GM18858 (cell line): Measurements from ENCODE around the gene YWHAE.
"Not testable (repeated sequence)": the region's sequence is repeated elsewhere in the genome, so short reads cannot be mapped to it uniquely, and the experiment has no call there.

Experiments
- ATAC-seq: cut with Tn5 transposase; IDR thresholded peaks from one replicate; pipeline ENCODE4 v1.9.1; 2021; ENCODE audit not compliant: unreplicated experiment

The YWHAE gene

DNA sequence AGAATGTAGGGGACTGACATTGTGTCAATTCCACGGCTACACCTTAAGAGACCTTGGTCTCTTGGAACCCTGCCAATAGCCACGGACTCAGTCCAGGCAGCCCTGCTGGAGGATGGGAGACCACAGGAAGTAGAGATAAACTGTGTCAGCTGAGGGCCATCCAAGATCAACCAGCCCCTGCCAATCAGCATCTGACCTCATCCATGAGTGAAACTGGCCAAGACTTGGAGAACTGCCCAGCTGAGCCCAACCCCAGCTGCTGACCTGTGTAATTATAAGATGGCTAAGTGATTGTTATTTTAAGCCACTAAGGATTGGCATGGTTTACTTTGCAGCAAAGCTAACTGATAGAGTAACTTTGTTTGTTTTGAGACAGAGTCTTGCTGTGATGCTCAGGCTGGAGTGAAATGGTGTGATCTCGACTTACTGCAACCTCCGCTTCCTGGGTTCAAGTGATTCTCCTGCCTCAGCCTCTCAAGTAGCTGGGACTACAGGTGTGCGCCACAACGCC lies 13.3 kb upstream of the YWHAE start:
- no peak for ATAC-seq

- ATAC-seq = no peak
These were observed 12.4 kb upstream of the YWHAE start for GRCh38 chr17:1412185-1413110.

DNA sequence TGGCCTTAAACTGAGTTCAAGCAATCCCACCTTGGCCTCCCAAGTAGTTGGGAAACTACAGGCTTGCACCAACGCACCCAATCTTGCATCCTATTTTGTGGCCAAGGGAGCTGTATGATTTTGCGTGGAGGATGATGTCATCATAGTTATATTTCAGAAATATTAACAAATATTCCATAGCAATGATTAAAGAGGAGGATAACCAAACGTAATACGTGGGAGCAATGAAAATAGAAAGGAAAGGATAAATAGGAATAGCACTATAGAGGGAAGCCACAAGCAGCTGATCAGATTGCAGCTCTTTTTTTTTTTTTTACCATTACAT lies 2.2 kb upstream of the YWHAE start:
- no peak for ATAC-seq

DNA sequence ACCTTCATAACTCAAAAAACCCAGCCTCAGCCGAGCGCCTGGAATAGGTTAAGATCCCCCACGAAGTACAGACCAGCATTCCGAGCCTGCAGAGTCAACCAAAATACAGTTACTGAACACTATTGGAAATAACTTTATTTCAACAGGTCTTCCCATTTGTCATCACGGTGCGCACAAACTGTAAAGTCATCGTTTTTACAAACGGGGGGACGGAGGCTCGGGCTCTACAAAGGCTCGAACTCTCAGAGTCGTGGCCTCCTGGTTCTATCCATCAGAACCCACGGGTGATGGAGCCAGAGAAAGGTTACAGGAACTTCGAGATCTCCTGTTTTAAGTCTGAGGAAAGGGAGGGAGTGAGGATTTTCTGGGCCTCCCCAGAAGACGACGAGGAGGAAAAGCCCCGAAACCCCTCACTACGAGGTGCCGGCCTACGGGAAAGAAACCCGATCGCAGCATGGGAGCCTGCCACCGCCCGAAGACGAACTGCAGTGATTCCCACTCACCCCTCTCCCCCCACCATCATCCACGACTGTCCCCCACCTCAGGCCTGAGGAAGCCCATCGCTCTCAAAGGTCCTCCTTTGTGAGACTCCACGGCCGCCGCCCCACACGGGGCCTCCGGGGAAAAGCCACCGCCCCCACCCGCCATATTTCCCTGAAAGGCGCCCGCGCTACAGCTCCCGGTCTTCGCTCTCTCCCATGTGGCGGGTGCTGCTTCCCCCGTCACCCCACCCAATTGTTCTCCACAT lies 917 bp downstream of the YWHAE start:
- ATAC-seq = no peak

- ATAC-seq = no peak
These were observed 2.0 kb downstream of the YWHAE start for GRCh38 chr17:1398028-1398427.

DNA sequence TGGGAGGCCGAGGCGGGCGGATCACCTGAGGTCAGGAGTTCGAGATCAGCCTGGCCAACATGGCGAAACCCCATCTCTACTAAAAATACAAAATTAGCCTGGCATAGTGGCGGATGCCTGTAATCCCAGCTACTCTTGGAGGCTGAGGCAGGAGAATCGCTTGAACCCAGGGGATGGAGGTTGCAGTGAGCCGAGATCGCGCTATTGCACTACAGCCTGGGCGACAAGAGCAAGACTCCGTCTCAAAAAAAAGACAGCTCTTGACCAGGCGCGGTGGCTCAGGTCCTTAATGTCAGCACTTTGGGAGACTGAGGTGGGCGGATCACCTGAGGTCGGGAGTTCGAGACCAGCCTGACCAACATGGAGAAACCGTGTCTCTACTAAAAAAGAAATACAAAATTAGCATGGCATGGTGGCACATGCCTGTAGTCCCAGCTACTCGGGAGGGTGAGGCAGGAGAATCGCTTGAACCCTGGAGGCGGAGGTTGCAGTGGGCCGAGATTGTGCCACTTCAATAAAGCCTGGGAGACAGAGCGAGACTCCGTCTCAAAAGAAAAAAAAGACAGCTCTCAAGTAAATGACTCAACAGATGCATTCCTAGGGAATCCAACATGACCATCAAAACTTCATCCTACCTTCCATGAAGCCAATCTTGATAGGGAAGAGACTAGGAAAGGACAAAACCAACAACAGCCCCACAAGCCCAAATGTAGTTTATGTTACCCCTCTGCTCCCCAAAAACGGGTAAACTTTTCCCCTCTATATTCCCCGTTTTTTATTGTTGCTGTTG lies 4.0 kb downstream of the YWHAE start:
- not testable (repeated sequence) for ATAC-seq

DNA sequence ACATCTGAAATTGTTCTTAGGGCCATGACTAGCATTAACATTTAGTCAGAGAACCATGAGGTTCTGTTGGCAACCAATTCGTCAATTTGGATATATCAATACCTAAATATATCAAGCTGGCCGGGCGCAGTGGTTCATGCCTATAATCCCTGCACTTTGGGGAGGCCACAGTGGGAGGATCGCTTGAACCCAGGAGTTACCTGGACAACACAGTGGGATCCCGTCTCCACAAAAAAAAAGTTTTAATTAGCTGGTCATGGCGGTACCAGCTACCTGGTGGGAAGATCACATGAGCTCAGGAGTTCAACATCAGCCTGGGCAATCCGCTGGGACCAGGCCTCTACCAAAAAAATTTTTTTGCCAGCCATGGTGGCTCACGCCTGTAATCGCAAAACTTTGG lies 8.4 kb downstream of the YWHAE start:
- ATAC-seq = no peak

DNA sequence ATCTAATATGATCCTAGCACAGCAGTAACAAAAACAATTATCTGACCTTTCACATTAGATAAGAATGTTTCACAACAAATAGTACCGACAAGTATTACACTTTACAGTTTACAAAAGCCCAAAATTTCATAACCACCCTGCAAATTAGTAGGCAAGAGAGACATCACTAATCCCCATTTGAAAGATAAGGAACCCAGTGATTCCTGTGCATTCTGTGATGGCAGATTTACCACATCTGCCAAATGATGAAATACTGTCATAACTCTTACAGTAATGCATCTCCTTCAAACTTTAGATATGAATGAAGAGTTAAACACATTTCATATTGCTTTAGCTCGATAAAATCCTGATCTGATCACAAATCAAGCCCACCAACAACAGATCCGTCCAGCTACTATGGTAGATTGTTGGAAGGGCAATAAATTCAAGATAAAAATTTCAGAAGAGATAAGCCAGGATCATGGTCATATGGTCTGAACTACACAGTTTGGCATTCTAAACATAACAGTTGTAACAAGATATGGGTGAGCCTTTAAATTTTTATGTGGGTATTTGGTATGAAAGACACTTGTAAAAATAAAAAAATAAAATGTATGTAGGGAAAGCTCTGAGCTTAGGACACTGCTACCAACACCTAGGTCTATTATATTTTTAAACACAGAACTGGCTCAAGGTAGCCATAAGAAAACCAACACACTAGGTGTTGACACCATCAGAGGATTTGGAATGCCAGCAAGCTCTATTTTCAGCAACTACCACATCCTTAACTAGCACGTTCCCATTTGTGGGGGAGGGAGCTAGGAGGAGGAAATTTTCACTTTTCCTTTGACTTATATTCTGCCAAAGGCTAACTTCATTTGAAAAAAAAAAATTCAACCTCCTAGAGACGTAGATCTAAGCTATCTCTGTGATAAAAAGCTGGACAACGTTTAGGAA lies 9.3 kb downstream of the YWHAE start:
- ATAC-seq = no peak

DNA sequence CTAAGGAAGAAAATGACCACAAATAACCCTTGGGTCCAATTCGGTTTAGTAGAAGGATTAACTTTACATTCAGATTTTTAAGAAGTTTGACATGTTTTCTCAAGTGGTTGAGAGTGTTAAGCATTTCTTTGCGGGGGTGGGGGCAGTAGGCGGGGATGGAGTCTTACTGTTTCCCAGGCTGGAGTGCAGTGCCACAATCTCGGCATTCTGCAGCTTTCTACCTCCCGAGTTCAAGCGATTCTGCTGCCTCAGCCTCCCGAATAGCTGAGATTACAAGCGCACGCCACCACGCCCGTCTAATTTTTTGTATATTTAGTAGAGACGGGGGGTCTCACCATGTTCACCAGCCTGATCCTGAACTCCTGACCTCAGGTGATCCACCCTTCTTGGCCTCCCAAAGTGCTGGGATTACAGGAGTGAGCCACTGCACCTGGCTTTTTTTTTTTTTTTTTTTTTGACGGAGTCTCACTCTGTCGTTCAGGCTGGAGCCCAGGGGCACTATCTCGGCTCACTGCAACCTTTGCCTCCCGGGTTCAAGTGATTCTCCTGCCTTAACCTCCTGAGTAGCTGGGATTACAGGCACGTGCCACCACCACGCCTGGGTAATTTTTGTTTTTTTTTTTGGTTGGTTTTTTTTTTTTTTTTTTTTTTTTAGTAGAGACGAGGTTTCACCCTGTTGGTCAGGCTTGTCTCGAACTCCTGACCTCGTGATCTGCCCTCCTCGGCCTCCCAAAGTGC lies 12.4 kb downstream of the YWHAE start:
- ATAC-seq = not testable (repeated sequence)

DNA sequence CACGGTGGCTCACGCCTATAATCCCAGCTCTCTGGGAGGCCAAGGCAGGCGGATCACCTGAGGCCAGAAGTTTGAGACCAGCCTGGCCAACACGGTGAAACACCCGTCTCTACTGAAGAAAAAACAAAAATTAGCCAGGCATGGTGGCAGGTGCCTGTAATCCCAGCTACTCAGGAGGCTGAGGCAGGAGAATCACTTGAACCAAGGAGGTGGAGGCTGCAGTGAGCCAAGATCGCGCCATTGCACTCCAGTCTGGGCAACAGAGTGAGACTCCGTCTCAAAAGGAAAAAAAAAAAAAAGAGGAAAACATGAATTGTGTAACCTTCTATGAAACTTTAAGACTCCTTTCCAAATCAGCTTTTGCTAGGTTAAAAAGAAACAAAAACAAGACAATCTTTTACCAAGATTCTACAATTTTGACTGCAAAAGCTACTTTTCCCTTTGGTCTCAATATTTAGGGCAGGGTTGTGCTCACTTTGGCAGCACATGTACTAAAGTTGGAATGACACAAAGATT lies 13.3 kb downstream of the YWHAE start:
- not testable (repeated sequence) for ATAC-seq

DNA sequence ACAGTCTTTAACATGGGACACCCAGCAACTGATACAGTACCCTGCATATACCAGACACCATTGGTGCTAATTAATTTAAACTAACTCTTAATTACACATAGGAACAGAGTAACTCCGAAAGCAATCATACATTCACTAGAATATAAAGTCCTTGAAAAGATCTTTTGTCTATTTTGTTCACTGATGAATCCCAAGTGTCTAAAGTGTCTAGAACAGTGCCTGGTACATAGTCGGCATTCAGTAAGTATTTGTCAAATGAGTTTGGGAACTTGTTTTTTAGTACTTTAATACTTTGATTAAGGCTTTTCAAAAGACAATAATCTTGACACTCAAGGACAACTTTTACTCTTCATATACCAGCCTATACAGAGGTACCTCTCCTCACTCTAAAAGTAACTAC lies 13.8 kb downstream of the YWHAE start:
- ATAC-seq = no peak

DNA sequence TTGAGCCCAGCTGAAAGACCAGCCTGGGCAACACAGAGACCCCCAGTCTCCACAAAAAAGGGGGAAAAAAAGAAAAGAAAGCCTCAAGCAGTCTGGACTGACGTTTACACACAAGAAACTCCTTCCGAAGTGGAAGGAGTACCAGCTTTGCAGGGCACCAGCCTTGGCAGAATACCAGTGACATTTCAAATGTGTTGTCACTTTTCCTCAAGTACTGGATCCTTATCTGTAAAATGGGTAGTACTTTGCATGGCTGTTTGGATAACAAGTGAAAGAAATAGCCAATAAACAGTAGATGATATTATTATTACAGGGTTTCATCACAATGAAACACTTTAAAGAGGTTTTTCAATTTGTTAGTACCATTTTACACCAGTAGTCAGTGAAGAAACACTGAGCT lies 14.2 kb downstream of the YWHAE start:
- ATAC-seq = no peak

DNA sequence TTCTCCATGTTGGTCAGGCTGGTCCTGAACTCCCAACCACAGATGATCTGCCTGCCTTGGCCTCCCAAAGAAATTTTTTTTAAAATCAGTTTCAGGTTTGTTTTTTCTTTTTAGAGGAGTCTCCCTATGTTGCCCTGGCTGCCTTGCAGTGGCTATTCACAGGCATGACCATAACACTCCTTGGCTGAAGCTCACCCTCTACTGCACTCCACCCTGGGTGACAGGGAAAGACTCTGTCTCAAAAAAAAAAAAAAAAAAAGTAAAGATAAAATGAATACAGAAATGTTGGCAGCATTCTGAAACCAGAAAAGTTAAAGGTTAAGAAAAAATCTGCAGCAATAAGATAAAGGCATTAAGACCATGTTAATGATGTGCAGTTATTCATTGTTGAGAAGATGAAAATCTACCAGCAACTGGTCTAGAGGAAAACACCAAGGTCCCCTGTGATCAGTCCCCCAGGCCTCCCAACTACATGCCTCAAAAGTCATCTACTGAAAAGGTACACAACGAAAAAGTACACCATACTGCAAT lies 15.1 kb downstream of the YWHAE start:
- ATAC-seq = no peak

DNA sequence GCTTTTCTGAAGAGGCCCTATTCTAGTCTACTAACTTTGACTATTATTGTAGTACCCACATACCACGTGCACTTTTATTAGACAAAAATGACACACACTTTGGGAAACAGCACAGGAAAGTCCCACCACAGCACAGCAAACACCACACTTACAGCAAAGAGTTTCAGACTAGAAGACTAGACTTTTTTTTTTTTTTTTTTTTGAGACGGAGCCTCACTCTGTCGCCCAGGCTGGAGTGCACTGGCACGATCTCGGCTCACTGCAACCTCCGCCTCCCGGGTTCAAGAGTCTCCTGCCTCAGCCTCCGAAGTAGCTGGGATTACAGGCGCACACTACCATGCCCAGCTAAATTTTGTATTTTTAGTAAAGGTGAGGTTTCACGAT lies 20.1 kb downstream of the YWHAE start:
- peak; percentile 41 for ATAC-seq

DNA sequence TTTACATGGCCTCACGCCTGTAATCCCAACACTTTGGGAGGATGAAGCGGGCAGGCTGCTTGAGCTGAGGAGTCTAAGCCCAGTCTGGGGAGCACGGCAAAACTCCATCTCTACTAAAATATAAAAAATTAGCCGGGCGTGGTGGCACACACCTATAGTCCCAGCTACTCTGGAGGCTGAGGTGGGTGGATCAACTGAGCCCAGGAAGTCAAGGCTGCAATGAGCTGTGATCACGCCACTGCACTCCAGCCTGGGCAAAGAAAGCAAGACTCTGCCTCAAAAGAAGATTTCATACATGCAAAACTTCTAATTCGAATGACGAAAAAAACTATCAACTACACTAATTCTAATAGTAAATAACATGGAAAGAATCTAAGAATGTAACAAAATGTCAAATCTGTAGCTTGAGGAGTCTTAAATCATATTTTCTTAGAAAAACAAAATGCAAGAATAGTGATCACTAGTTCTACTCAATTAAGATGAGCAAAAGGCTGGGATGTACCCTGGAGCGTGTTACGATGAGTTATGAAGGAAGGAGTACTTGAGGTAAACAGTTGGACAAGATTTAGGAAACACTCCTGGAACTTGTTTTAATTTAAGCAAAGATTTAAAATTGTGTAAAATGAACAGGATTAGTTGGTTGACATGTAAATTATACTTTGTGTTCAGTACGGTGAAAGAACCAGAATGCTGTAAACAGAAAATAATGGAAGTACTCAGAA lies 20.7 kb downstream of the YWHAE start:
- no peak for ATAC-seq

GRCh38 chr17:1378476-1378860 lies 21.6 kb downstream of the YWHAE start:
- ATAC-seq = not testable (repeated sequence)

DNA sequence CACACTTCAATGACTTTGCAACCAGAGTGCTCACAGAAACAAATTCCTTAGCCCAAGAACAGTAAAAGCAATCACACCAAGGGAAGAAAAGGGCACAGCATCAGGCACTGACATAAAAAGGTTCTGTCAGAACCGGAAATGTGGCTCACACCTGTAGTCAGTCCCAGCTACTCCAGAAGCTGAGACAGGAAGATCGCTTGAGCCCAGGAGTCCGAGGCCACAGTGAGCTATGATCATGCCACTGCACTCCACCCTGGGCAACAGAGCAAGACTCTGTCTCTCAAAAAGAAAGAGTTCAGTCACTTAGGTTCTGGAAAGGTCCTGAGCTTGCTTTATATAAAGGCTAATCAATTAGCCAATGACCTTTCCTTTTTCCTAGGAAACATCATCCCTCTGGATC lies 22.7 kb downstream of the YWHAE start:
- no peak for ATAC-seq

GRCh38 chr17:1376061-1376460 lies 24.0 kb downstream of the YWHAE start:
- ATAC-seq = no peak
